Measurements from ENCODE around the gene SPRN. TPM values are rescaled to one million over a fixed set of nuclear protein-coding genes. Genes with fewer than 3 reads are reported as not detected.

SPRN gene
- total RNA-seq, 1 experiment from 2014 or later = 0.59 TPM

GRCh38 chr10:133467286-133467911, 43.0 kb upstream of the SPRN start (continued):
- TF ChIP-seq PRRX2 (CRISPR knock-in tag; IDR thresholded peaks at IDR 0.05) (no peak), ZNF416 (CRISPR knock-in tag; IDR thresholded peaks at IDR 0.05) (no peak), ZNF138 (CRISPR knock-in tag; conservative IDR thresholded peaks at IDR 0.05) (no peak)
- TF ChIP-seq, protein P1, sequence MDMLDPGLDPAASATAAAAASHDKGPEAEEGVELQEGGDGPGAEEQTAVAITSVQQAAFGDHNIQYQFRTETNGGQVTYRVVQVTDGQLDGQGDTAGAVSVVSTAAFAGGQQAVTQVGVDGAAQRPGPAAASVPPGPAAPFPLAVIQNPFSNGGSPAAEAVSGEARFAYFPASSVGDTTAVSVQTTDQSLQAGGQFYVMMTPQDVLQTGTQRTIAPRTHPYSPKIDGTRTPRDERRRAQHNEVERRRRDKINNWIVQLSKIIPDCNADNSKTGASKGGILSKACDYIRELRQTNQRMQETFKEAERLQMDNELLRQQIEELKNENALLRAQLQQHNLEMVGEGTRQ (CRISPR knock-in tag; IDR thresholded peaks at IDR 0.05) = no peak

DNA sequence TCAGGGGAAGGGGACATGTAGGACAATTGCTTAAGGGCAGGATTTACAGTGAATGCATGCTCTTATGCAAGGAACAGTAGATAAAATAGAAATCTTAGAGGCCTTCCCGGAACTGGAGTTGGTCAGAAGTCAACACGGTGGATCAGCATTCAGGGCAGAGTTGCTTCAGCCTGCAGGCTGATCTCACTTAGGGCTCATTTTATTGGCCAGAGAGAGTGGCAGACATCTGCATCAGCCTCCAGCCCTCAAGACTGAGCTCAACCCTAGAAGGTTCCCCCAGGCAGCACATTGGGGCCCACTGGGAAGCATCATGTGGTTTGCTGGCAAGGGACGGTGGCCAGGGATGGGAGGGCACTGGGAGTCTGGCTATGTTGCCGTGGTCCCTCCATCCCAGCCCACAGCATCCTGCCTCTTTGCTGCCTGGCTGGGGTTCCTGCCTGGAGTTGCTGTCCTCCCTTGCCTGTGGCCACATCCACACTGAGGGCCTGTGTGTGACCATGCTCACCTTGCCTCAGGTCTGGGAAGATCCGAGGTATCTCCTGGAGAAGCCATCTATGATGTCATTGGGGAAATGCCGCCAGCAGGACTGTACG, 42.4 kb upstream of the SPRN start:
- DNase-seq (ENCODE audit: low spot score) (no peak), ATAC-seq (no peak)
- H3K4me3 Mint-ChIP-seq = no peak overlapping the region
- peaks cover 74% of the 10 kb centered on the region for H3K9me3 Mint-ChIP-seq
- H3K27ac Mint-ChIP-seq = no peak overlapping the region
- ChIA-PET POLR2A (no interaction called here), CTCF (no interaction called here)
- peaks cover 65% of the 10 kb centered on the region for H3K36me3 Mint-ChIP-seq
- H3K4me1 Mint-ChIP-seq = no peaks in the 10 kb centered on the region
- TF ChIP-seq ZMAT4 (CRISPR knock-in tag; IDR thresholded peaks at IDR 0.05) (no peak), NFATC4 (CRISPR knock-in tag; IDR thresholded peaks at IDR 0.05) (no peak), TEAD1 (CRISPR knock-in tag; IDR thresholded peaks at IDR 0.05) (no peak), ZNF423 (CRISPR knock-in tag; IDR thresholded peaks at IDR 0.05) (no peak), SMAD3 (CRISPR knock-in tag; IDR thresholded peaks at IDR 0.05; ENCODE audit: borderline replicate concordance) (no peak), ESRRA (CRISPR knock-in tag; IDR thresholded peaks at IDR 0.05; ENCODE audit: borderline replicate concordance) (no peak), ATF1 (CRISPR knock-in tag; IDR thresholded peaks at IDR 0.05) (no peak), HMGXB4 (CRISPR knock-in tag; IDR thresholded peaks at IDR 0.05) (no peak), ETV6 (CRISPR knock-in tag; IDR thresholded peaks at IDR 0.05) (no peak), CTCF (IDR thresholded peaks at IDR 0.05) (no peak), CBFB (CRISPR knock-in tag; IDR thresholded peaks at IDR 0.05; ENCODE audit: low read depth) (no peak), ZBTB43 (CRISPR knock-in tag; IDR thresholded peaks at IDR 0.05) (no peak)
- TF ChIP-seq, protein P2, sequence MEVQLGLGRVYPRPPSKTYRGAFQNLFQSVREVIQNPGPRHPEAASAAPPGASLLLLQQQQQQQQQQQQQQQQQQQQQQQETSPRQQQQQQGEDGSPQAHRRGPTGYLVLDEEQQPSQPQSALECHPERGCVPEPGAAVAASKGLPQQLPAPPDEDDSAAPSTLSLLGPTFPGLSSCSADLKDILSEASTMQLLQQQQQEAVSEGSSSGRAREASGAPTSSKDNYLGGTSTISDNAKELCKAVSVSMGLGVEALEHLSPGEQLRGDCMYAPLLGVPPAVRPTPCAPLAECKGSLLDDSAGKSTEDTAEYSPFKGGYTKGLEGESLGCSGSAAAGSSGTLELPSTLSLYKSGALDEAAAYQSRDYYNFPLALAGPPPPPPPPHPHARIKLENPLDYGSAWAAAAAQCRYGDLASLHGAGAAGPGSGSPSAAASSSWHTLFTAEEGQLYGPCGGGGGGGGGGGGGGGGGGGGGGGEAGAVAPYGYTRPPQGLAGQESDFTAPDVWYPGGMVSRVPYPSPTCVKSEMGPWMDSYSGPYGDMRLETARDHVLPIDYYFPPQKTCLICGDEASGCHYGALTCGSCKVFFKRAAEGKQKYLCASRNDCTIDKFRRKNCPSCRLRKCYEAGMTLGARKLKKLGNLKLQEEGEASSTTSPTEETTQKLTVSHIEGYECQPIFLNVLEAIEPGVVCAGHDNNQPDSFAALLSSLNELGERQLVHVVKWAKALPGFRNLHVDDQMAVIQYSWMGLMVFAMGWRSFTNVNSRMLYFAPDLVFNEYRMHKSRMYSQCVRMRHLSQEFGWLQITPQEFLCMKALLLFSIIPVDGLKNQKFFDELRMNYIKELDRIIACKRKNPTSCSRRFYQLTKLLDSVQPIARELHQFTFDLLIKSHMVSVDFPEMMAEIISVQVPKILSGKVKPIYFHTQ (CRISPR knock-in tag; IDR thresholded peaks at IDR 0.05) = no peak
- TF ChIP-seq, protein P3, sequence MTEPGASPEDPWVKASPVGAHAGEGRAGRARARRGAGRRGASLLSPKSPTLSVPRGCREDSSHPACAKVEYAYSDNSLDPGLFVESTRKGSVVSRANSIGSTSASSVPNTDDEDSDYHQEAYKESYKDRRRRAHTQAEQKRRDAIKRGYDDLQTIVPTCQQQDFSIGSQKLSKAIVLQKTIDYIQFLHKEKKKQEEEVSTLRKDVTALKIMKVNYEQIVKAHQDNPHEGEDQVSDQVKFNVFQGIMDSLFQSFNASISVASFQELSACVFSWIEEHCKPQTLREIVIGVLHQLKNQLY (CRISPR knock-in tag; IDR thresholded peaks at IDR 0.05) = no peak
- TF ChIP-seq, protein P4, sequence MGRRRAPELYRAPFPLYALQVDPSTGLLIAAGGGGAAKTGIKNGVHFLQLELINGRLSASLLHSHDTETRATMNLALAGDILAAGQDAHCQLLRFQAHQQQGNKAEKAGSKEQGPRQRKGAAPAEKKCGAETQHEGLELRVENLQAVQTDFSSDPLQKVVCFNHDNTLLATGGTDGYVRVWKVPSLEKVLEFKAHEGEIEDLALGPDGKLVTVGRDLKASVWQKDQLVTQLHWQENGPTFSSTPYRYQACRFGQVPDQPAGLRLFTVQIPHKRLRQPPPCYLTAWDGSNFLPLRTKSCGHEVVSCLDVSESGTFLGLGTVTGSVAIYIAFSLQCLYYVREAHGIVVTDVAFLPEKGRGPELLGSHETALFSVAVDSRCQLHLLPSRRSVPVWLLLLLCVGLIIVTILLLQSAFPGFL (CRISPR knock-in tag; IDR thresholded peaks at IDR 0.05; ENCODE audit: borderline replicate concordance) = no peak
- TF ChIP-seq, protein P5, sequence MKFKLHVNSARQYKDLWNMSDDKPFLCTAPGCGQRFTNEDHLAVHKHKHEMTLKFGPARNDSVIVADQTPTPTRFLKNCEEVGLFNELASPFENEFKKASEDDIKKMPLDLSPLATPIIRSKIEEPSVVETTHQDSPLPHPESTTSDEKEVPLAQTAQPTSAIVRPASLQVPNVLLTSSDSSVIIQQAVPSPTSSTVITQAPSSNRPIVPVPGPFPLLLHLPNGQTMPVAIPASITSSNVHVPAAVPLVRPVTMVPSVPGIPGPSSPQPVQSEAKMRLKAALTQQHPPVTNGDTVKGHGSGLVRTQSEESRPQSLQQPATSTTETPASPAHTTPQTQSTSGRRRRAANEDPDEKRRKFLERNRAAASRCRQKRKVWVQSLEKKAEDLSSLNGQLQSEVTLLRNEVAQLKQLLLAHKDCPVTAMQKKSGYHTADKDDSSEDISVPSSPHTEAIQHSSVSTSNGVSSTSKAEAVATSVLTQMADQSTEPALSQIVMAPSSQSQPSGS (CRISPR knock-in tag; IDR thresholded peaks at IDR 0.05; ENCODE audit: borderline replicate concordance, low read depth) = no peak
- peaks cover 6% of the 10 kb centered on the region for H3K27me3 Mint-ChIP-seq (ENCODE audit: low read depth)

Data from WTC11 (cell line).